22Rv1 (cell line): ENCODE results near the gene CCDC102A.

Experiments
- ZFX ChIP-seq: fragments of 450-650 bp; IDR thresholded peaks from 2 replicates; pipeline ENCODE4 v1.6.1; 2017; ENCODE audit warnings: antibody characterized with exemption, borderline replicate concordance
- TF ChIP-seq, protein P1 (sequence below): fragments of 450-650 bp; IDR thresholded peaks from 2 replicates; pipeline ENCODE4 v1.5.1; 2017; ENCODE audit warnings: mild to moderate bottlenecking

DNA sequence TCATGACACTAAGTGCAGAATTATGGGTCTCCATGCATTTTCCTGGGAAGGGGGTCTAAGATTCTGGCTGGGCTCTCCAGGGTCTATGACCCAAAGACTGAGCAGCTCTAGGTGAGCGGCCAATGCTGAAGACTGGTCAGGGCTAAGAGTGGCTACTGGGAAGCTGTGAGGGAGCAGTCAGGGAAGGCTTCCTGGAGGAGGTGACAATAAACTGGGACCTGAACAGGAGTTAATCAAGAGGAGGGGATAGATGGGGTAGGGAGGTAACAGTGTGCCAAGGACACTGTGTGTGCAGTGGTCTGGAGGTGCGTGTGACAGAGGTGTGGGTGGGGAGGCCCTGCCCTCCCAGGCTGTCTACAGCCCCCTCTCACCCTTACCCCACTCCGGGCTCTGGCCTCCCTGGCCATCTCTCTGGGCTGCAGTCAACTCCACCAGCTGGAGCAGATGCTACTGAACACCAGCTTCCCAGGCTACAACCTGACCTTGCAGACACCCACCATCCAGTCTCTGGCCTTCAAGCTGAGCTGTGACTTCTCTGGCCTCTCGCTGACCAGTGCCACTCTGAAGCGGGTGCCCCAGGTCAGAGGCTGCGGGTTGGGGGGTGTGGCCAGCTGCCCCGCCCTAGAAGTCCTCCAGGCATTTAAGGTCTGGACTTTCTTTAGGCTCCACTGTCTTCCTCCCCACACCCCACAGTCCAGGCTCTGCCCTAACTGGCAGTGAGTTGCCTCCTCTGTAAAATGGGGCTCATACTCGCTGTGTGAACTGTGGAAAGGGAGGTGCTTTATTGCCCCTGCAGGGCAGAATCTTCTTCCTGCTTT, 26.5 kb upstream of the CCDC102A start:
- TF ChIP-seq, protein P1, sequence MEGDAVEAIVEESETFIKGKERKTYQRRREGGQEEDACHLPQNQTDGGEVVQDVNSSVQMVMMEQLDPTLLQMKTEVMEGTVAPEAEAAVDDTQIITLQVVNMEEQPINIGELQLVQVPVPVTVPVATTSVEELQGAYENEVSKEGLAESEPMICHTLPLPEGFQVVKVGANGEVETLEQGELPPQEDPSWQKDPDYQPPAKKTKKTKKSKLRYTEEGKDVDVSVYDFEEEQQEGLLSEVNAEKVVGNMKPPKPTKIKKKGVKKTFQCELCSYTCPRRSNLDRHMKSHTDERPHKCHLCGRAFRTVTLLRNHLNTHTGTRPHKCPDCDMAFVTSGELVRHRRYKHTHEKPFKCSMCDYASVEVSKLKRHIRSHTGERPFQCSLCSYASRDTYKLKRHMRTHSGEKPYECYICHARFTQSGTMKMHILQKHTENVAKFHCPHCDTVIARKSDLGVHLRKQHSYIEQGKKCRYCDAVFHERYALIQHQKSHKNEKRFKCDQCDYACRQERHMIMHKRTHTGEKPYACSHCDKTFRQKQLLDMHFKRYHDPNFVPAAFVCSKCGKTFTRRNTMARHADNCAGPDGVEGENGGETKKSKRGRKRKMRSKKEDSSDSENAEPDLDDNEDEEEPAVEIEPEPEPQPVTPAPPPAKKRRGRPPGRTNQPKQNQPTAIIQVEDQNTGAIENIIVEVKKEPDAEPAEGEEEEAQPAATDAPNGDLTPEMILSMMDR, result no peak
- no peak for TF ChIP-seq ZFX
